ENCODE measurements around the gene HES4. TPM values are rescaled to one million over a fixed set of nuclear protein-coding genes. Genes with fewer than 3 reads are reported as not detected.

The HES4 gene
- total RNA-seq, 1 experiment from 2014 or later: 35.5 TPM

DNA sequence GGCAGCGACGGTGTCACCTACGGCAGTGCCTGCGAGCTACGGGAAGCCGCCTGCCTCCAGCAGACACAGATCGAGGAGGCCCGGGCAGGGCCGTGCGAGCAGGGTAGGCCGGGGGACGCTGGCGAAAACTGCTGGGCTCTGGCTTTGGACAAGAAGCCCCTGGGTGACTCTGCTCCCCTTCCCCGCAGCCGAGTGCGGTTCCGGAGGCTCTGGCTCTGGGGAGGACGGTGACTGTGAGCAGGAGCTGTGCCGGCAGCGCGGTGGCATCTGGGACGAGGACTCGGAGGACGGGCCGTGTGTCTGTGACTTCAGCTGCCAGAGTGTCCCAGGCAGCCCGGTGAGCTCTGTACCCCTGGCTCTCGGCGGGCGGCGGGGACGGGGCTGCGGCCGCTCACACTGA is 44.0 kb upstream of the HES4 start:
- CTCF ChIA-PET: no interaction called here
- DNase-seq: no peak
- BruUV-seq (replicated peaks): no TSS peak
- intact Hi-C loops (cut with micrococcal nuclease; ENCODE audit: unreplicated experiment): no loop called here
- H3K27me3 Mint-ChIP-seq (ENCODE audit: unreplicated experiment): no peaks in the 10 kb centered on the region
- H3K9me3 Mint-ChIP-seq (ENCODE audit: low read depth, unreplicated experiment): no peaks in the 10 kb centered on the region
- no peak overlapping the region for H3K27ac Mint-ChIP-seq (ENCODE audit: unreplicated experiment)
- no peak overlapping the region for H3K4me3 Mint-ChIP-seq (ENCODE audit: low read depth, unreplicated experiment)
- TF ChIP-seq, protein P1, sequence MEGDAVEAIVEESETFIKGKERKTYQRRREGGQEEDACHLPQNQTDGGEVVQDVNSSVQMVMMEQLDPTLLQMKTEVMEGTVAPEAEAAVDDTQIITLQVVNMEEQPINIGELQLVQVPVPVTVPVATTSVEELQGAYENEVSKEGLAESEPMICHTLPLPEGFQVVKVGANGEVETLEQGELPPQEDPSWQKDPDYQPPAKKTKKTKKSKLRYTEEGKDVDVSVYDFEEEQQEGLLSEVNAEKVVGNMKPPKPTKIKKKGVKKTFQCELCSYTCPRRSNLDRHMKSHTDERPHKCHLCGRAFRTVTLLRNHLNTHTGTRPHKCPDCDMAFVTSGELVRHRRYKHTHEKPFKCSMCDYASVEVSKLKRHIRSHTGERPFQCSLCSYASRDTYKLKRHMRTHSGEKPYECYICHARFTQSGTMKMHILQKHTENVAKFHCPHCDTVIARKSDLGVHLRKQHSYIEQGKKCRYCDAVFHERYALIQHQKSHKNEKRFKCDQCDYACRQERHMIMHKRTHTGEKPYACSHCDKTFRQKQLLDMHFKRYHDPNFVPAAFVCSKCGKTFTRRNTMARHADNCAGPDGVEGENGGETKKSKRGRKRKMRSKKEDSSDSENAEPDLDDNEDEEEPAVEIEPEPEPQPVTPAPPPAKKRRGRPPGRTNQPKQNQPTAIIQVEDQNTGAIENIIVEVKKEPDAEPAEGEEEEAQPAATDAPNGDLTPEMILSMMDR (IDR thresholded peaks at IDR 0.05; ENCODE audit: unreplicated experiment): no peak
- H3K4me1 Mint-ChIP-seq (ENCODE audit: low read depth, unreplicated experiment): no peaks in the 10 kb centered on the region
- H3K36me3 Mint-ChIP-seq (ENCODE audit: insufficient read depth, unreplicated experiment): peaks cover 64% of the 10 kb centered on the region

DNA sequence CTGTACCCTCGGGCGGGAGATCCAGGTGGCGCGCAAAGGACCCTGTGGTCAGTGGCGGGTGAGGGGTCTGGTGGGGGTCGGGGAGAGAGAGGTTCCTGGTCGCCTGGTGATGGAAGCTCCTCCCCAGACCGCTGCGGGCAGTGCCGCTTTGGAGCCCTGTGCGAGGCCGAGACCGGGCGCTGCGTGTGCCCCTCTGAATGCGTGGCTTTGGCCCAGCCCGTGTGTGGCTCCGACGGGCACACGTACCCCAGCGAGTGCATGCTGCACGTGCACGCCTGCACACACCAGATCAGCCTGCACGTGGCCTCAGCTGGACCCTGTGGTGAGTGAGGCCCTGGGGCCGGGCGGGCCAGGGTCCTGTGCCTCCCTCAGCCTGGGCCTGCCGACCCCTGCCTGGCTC is 43.5 kb upstream of the HES4 start:
- Mint-ChIP-seq H3K36me3 (ENCODE audit: insufficient read depth, unreplicated experiment) (peaks cover 69% of the 10 kb centered on the region), H3K27ac (ENCODE audit: unreplicated experiment) (no peak overlapping the region), H3K4me3 (ENCODE audit: low read depth, unreplicated experiment) (no peak overlapping the region), H3K4me1 (ENCODE audit: low read depth, unreplicated experiment) (no peaks in the 10 kb centered on the region), H3K27me3 (ENCODE audit: unreplicated experiment) (no peaks in the 10 kb centered on the region), H3K9me3 (ENCODE audit: low read depth, unreplicated experiment) (no peaks in the 10 kb centered on the region)
- no peak for DNase-seq
- intact Hi-C loops (cut with micrococcal nuclease; ENCODE audit: unreplicated experiment): no loop called here
- CTCF ChIA-PET: no interaction called here
- no TSS peak for BruUV-seq (replicated peaks)
- TF ChIP-seq, protein P1 (IDR thresholded peaks at IDR 0.05; ENCODE audit: unreplicated experiment): no peak

DNA sequence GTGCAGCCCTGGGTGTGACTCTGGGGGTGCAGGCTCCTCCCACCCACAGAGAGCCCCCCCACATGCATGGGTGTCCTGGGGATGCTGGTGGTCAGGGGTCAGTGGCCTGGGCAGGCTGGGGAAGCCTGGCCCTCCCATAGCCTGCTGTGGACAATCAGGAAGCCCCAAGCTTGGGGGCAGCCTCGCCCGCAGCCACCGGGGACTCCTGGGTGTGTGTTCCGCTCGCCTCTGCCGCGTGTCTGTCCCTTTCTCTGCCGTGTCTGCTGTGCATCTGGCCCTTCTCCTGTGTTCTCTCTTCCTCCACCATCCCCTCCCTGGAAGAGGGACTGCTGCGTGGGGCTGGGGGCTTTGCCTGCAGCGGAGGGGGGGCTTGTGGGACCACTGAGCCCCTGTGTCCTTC is 42.9 kb upstream of the HES4 start:
- CTCF ChIA-PET: no interaction called here
- Mint-ChIP-seq H3K4me3 (ENCODE audit: low read depth, unreplicated experiment) (no peak overlapping the region), H3K9me3 (ENCODE audit: low read depth, unreplicated experiment) (no peaks in the 10 kb centered on the region), H3K27me3 (ENCODE audit: unreplicated experiment) (no peaks in the 10 kb centered on the region), H3K27ac (ENCODE audit: unreplicated experiment) (no peak overlapping the region), H3K36me3 (ENCODE audit: insufficient read depth, unreplicated experiment) (peaks cover 66% of the 10 kb centered on the region), H3K4me1 (ENCODE audit: low read depth, unreplicated experiment) (no peaks in the 10 kb centered on the region)
- BruUV-seq (replicated peaks): no TSS peak
- no peak for DNase-seq
- TF ChIP-seq, protein P1 (IDR thresholded peaks at IDR 0.05; ENCODE audit: unreplicated experiment): no peak
- intact Hi-C loops (cut with micrococcal nuclease; ENCODE audit: unreplicated experiment): no loop called here

DNA sequence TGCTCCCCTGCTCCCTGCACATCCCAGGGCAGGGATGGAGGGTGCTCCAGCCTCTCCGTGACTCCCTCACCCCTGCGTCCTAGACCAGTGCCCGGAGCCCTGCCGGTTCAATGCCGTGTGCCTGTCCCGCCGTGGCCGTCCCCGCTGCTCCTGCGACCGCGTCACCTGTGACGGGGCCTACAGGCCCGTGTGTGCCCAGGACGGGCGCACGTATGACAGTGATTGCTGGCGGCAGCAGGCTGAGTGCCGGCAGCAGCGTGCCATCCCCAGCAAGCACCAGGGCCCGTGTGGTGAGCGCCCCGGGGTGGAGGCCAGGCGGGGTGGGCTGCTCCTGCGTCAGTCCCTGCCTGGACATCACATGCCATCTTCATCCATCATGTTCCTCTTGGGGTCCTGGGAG is 42.0 kb upstream of the HES4 start:
- CTCF ChIA-PET: no interaction called here
- DNase-seq: no peak
- TF ChIP-seq, protein P1 (IDR thresholded peaks at IDR 0.05; ENCODE audit: unreplicated experiment): no peak
- no peaks in the 10 kb centered on the region for H3K4me1 Mint-ChIP-seq (ENCODE audit: low read depth, unreplicated experiment)
- BruUV-seq (replicated peaks): no TSS peak
- intact Hi-C loops (cut with micrococcal nuclease; ENCODE audit: unreplicated experiment): no loop called here
- no peaks in the 10 kb centered on the region for H3K9me3 Mint-ChIP-seq (ENCODE audit: low read depth, unreplicated experiment)
- H3K27ac Mint-ChIP-seq (ENCODE audit: unreplicated experiment): no peak overlapping the region
- H3K4me3 Mint-ChIP-seq (ENCODE audit: low read depth, unreplicated experiment): no peak overlapping the region
- H3K27me3 Mint-ChIP-seq (ENCODE audit: unreplicated experiment): no peaks in the 10 kb centered on the region
- H3K36me3 Mint-ChIP-seq (ENCODE audit: insufficient read depth, unreplicated experiment): peaks cover 65% of the 10 kb centered on the region

DNA sequence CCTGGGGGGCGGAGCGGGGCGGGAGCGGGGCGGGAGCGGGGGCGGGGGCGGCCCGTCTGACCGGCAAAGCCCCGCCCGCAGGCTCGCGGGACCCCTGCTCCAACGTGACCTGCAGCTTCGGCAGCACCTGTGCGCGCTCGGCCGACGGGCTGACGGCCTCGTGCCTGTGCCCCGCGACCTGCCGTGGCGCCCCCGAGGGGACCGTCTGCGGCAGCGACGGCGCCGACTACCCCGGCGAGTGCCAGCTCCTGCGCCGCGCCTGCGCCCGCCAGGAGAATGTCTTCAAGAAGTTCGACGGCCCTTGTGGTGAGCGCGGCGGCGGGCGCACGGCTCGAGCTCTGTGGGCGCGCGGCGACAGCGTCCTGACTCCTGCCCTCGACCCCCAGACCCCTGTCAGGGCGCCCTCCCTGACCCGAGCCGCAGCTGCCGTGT is 41.2 kb upstream of the HES4 start:
- Mint-ChIP-seq H3K27ac (ENCODE audit: unreplicated experiment) (no peak overlapping the region), H3K4me1 (ENCODE audit: low read depth, unreplicated experiment) (no peaks in the 10 kb centered on the region), H3K36me3 (ENCODE audit: insufficient read depth, unreplicated experiment) (peaks cover 66% of the 10 kb centered on the region), H3K9me3 (ENCODE audit: low read depth, unreplicated experiment) (no peaks in the 10 kb centered on the region), H3K4me3 (ENCODE audit: low read depth, unreplicated experiment) (no peak overlapping the region), H3K27me3 (ENCODE audit: unreplicated experiment) (no peaks in the 10 kb centered on the region)
- no peak for DNase-seq
- intact Hi-C loops (cut with micrococcal nuclease; ENCODE audit: unreplicated experiment): no loop called here
- TF ChIP-seq, protein P1 (IDR thresholded peaks at IDR 0.05; ENCODE audit: unreplicated experiment): no peak
- BruUV-seq (replicated peaks): no TSS peak
- CTCF ChIA-PET: no interaction called here
